ENCODE measurements around the gene DOCK3. TPM values are rescaled to one million over a fixed set of nuclear protein-coding genes. Genes with fewer than 3 reads are reported as not detected.
"Not testable (repeated sequence)": the region's sequence is repeated elsewhere in the genome, so short reads cannot be mapped to it uniquely, and the experiment has no call there.

The DOCK3 gene
- total RNA-seq, 6 donors from 2014 or later, result 0.15 to 3.1 (median 0.88) TPM

GRCh38 chr3:51304230-51304629, 629.5 kb downstream of the DOCK3 start:
- peak in 1 of 2 donors; percentile 11 for ATAC-seq (ENCODE audit: low FRiP score in 2 of 2)
- TF ChIP-seq CTCF (IDR thresholded peaks at IDR 0.05) (no peak), EP300 (IDR thresholded peaks at IDR 0.05) (no peak), POLR2AphosphoS5 (IDR thresholded peaks at IDR 0.05) (no peak), POLR2A (IDR thresholded peaks at IDR 0.05) (no peak)

GRCh38 chr3:51306093-51306492, 631.4 kb downstream of the DOCK3 start:
- H3K9me3 ChIP-seq, result no peaks in the 10 kb centered on the region
- H3K27ac ChIP-seq, result no peak overlapping the region
- 96 to 100% methylated on average over 1 of the region's 1 CpG for WGBS, 2 donors
- H3K4me3 ChIP-seq, result no peak overlapping the region
- H3K4me1 ChIP-seq, result no peaks in the 10 kb centered on the region
- TF ChIP-seq CTCF (IDR thresholded peaks at IDR 0.05) (no peak), POLR2A (IDR thresholded peaks at IDR 0.05) (no peak), EP300 (IDR thresholded peaks at IDR 0.05) (no peak)
- no peaks in the 10 kb centered on the region for H3K27me3 ChIP-seq
- no peaks in the 10 kb centered on the region for H3K36me3 ChIP-seq
- no peak for ATAC-seq (ENCODE audit: low FRiP score in 2 of 2)
- DNase-seq, result no peak

More at GRCh38 chr3:51304230-51304629, 629.5 kb downstream of the DOCK3 start:
- 67 to 71% methylated on average over 2 to 4 of the region's 4 CpGs for WGBS, 2 donors
- no peak for DNase-seq
- Histone ChIP-seq H3K27me3 (no peaks in the 10 kb centered on the region), H3K4me1 (no peaks in the 10 kb centered on the region), H3K27ac (no peak overlapping the region), H3K4me3 (no peak overlapping the region), H3K36me3 (no peaks in the 10 kb centered on the region), H3K9me3 (no peaks in the 10 kb centered on the region)

- no peak overlapping the region for H3K4me3 ChIP-seq
- H3K27me3 ChIP-seq, result no peaks in the 10 kb centered on the region
- WGBS, 2 donors, result 84 to 91% methylated on average over 2 of the region's 2 CpGs
- no peaks in the 10 kb centered on the region for H3K36me3 ChIP-seq
- H3K27ac ChIP-seq, result no peak overlapping the region
- TF ChIP-seq EP300 (IDR thresholded peaks at IDR 0.05) (no peak), POLR2A (IDR thresholded peaks at IDR 0.05) (no peak), CTCF (IDR thresholded peaks at IDR 0.05) (no peak), POLR2AphosphoS5 (IDR thresholded peaks at IDR 0.05) (no peak)
- no peak for ATAC-seq (ENCODE audit: low FRiP score in 2 of 2)
- no peaks in the 10 kb centered on the region for H3K9me3 ChIP-seq
- DNase-seq, result no peak
- no peaks in the 10 kb centered on the region for H3K4me1 ChIP-seq
Measured at GRCh38 chr3:51307458-51307857, 632.7 kb downstream of the DOCK3 start.

GRCh38 chr3:51307945-51308607, 633.3 kb downstream of the DOCK3 start:
- H3K27me3 ChIP-seq; H3K4me1 ChIP-seq; H3K9me3 ChIP-seq; H3K4me3 ChIP-seq; H3K27ac ChIP-seq; ATAC-seq (ENCODE audit: low FRiP score in 2 of 2); H3K36me3 ChIP-seq; DNase-seq: not testable (repeated sequence)
- 61 to 85% methylated on average over 1 to 2 of the region's 5 CpGs for WGBS, 2 donors

- WGBS, 2 donors, result 39% methylated on average over 1 of the region's 1 CpG
- Histone ChIP-seq H3K4me1 (no peaks in the 10 kb centered on the region), H3K9me3 (no peaks in the 10 kb centered on the region), H3K27ac (no peak overlapping the region), H3K36me3 (no peaks in the 10 kb centered on the region), H3K27me3 (no peaks in the 10 kb centered on the region), H3K4me3 (no peak overlapping the region)
- ATAC-seq (ENCODE audit: low FRiP score in 2 of 2) (no peak), DNase-seq (no peak)
- no peak for TF ChIP-seq POLR2A (IDR thresholded peaks at IDR 0.05)
- peak in 1 of 6 experiments; percentile 27 for TF ChIP-seq CTCF (IDR thresholded peaks at IDR 0.05)
Measured at GRCh38 chr3:51311055-51311454, 636.3 kb downstream of the DOCK3 start.
